NCI-H748 treated with DMSO at 0.1 percent for 48 hours (cell line): ENCODE results near the gene TSPAN10.

Source experiments
- DNase-seq: peaks from one replicate; lab custom pipeline; 2025; lab: John Stamatoyannopoulos, UW

Gene TSPAN10

GRCh38 chr17:81635431-81635830, 1.6 kb upstream of the TSPAN10 start:
- no peak for DNase-seq

- no peak for DNase-seq
Observed at GRCh38 chr17:81635973-81636504, 957 bp upstream of the TSPAN10 start.

GRCh38 chr17:81638683-81639082, 1.7 kb downstream of the TSPAN10 start:
- DNase-seq, result no peak

DNA sequence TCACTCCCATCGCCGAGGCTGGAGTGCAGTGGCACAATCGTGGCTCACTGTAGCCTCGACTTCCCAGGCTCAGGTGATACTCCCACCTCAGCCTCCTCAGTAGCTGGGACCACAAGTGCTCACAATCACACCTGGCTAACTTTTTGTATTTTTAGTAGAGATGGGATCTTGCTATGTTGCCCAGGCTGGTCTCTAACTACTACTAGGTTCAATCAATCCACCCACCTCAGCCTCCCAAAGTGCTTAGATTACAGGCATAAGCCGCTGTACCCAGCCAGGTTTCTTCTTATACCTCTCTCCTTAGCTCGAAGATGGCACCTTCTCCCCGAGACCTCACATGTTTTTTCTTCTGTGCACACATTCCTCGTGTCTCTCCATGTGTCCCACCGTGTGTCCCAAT, 3.0 kb downstream of the TSPAN10 start:
- DNase-seq, result no peak

DNA sequence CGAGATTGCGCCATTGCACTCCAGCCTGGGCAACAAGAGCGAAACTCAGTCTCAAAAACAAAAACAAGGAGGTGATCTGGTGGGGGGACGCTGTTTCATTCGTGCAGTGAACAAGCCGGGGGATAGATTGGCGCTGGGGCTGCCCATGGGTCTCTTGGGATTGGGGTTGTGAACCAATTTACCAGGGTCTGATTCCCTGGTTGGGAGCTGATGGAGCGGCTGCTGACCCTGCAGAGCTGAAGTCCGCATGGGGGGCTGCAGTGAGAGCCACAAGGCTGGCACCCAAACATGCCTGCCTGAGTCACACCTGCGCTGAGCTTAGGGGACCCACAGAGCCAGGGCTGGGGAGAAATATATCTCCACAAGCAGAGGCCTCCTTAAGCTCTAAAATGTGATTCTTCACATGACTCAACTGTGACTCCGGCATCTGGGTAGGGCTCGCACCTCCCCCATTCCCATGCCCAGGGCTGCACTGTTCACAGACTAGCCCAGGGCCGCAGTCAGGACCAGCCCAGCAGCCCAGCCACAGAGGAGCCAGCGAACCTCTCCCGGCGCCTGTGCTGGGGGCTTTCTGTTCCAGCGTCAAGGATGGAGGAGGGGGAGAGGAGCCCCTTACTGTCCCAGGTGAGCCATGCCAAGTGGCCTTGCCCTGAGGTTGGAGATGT, 5.0 kb downstream of the TSPAN10 start:
- DNase-seq, result no peak

GRCh38 chr17:81644496-81644895, 7.5 kb downstream of the TSPAN10 start:
- no peak for DNase-seq

- no peak for DNase-seq
Observed at GRCh38 chr17:81644976-81645952, 8.3 kb downstream of the TSPAN10 start.

- DNase-seq, result no peak
Observed at GRCh38 chr17:81646869-81647600, 10.0 kb downstream of the TSPAN10 start.

GRCh38 chr17:81647640-81648012, 10.6 kb downstream of the TSPAN10 start:
- DNase-seq, result no peak

GRCh38 chr17:81648013-81648706, 11.2 kb downstream of the TSPAN10 start:
- no peak for DNase-seq

- DNase-seq, result no peak
Observed at GRCh38 chr17:81648707-81649085, 11.7 kb downstream of the TSPAN10 start.

DNA sequence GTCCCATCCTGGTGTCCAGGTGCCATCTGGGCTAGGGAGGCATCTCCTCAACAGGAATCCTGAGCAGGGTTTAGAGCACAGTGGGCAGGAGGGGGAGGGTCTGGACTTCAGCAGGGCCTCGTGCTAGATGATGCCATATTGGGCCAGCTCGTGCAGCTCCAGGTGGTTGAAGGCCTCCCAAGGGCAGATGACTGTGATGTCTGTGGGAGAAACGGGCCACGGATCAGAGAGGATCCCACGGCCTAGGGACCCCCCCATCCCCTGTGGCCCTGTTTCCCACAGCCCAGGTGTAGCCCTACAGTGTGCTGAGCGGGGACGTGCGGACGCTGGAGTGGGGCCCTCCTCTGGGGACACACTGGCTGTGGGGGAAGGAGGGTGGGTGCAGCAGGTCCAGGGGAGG, 14.0 kb downstream of the TSPAN10 start:
- no peak for DNase-seq

DNA sequence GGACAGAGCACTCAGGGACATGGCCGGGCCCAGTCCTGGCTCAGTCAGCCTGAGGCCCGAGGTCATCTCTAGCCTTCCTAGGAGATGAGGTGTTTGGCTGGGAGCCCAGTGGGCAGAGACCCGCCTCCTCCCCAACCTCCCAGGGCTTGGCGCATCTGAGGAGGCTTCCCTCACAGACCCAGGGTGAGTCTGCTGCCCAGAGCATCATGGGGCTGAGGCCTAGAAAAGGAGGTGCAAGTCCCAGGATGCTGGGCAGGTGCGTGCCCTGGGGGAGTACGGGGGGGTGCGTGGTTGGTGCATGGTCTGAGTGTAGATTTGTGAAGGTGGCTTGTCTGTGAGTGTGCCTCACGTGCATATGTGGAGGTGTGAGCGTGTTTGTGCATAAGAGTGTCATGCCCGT, 14.7 kb downstream of the TSPAN10 start:
- no peak for DNase-seq

GRCh38 chr17:81652906-81653771, 16.1 kb downstream of the TSPAN10 start:
- no peak for DNase-seq

DNA sequence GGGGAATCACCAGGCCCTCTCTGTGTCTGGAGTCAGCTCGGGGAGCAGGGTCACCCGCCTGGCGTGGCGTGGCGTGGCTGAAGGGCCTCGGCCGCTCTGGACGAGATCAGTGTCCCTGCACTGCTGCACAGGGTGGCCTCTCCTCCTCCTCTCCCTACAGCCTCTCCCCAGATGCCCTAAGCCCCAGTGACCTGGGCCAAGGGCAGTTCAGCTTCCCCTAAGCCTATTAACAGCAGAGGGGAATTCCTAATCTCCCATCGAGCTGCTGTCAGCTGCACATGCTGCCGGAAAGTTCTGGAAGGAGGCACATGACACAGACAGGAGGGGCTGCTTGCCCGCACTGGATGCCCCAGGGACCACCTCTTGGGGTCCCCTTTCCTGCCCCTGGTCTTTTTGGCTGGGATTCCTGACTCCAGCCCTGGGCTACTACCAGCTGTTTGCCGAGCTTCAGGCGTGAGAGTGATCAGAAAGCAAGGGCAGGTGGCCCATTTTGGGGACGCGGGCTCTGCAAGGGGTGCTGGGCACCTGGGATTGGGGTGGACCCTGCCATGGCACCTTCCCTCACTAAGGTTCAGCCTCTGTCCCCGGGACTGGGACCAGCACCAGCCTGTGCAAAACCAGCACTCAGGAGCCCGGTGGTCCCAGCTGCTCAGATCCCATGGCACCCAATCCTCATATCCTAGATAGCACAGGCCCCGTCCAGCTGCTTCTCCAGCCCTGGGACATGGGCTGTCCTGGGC, 18.6 kb downstream of the TSPAN10 start:
- no peak for DNase-seq

GRCh38 chr17:81656118-81656743, 19.2 kb downstream of the TSPAN10 start, which contains the start of gene PDE6G:
Gene PDE6G (minus strand): TSS chr17:81656542. CDS start chr17:81653305, 3,237 bp downstream.
- DNase-seq, result no peak

DNA sequence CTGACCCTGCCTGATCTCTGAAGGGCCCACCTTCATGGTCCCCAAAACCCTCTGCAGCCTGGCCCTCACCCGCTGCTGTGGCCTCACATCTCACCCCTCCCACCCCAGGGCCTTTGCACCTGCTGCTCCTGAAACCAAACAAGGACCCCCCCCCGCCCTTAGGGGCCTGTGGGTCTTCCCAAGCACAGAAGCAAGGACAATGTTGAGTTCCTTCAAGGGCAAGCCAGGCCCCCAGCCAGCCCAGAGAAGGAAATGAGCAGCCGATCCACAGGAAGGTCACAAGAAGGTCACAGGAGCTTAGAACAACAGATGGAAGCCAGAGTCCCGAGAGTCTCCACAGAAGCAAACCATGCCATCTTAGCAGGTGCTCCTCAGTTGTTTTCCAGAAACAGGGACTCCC, 19.8 kb downstream of the TSPAN10 start:
- DNase-seq, result no peak

DNA sequence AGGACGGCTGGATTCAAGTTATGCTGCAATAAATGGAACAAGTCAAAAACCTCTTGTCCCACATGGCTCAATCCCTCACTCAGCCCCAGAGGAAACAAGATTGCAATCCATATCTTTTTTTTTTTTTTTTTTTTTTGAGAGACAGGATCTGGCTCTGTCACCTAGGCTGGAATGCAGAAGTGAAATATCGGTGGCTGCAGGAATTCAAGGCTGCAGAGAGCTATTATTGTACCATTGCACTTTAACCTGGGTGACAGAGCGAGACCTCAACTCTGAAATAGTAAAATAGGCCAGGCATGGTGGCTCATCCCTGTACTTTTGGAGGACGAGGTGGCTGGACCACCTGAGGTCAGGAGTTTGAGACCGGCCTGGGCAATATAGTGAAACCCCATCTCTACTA, 22.0 kb downstream of the TSPAN10 start:
- no peak for DNase-seq

DNA sequence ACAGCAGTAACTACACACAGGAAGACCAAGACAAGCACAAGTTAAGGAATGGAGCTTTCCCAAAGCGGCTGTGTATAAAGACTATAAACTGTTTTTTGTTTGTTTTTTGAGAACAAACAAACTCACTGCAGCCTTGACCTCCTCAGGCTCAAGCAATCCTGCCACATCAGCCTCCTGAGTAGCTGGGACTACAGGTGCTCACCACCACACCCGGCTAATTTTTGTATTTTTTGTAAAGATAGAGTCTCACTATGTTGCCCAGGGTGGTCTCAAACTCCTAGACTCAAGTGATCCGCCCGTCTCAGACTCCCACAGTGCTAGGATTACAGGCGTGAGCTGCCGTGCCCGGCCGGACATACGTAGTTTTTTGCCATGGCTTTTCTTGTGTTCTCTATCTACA, 23.4 kb downstream of the TSPAN10 start:
- no peak for DNase-seq

- no peak for DNase-seq
Observed at GRCh38 chr17:81662002-81662401, 25.0 kb downstream of the TSPAN10 start.
